GM18508 (cell line): ENCODE data around the gene TSPO.

Experiments
- ATAC-seq: cut with Tn5 transposase; IDR thresholded peaks from one replicate; pipeline ENCODE4 v1.9.1; 2021; ENCODE audit warnings: moderate number of reproducible peaks; ENCODE audit not compliant: insufficient read depth, unreplicated experiment

TSPO gene

GRCh38 chr22:43198126-43198525, 46.8 kb downstream of the TSPO start:
- no peak for ATAC-seq

GRCh38 chr22:43198936-43199335, 47.6 kb downstream of the TSPO start:
- ATAC-seq, result no peak

- no peak for ATAC-seq
Measured at GRCh38 chr22:43199541-43199940, 48.2 kb downstream of the TSPO start.

DNA sequence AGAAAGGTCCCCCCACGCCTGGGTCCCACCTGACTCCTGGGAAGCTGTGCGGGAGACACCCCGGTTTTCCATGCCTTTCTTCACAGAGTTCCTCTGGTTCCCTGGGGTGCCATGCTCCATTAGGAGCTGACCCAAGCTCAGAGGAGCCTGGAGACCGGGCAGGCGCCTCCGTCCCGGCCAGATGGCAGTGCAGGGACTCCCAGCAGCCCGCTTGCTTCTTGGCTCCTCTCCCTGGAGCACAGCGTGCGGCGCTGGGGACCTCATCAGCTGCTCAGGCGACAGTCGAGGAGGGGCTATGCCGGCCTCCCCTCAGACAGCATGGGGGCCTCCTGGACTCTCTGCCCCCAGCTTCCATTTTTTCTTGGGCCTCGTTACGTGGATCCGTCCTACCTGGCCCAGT, 48.7 kb downstream of the TSPO start:
- no peak for ATAC-seq

DNA sequence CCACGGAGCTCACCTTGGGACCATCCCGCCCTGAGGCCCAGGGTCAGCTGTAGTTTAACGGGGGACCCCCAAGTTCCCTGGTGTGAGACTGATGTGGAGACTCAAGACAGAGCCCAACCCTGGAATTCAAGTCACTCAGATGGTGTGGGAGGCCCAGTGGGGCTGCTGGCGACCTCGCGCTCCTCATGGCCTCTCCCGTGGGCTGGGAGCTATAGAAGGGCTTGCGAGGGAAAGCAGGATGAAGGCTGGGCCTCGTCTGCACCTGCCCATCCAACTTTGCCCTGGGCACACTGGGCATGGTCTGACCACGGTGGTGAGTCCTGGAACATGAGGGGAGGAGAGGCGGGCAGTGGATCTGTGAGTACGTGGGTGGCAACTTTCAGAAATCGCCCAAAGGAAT, 49.2 kb downstream of the TSPO start:
- no peak for ATAC-seq

DNA sequence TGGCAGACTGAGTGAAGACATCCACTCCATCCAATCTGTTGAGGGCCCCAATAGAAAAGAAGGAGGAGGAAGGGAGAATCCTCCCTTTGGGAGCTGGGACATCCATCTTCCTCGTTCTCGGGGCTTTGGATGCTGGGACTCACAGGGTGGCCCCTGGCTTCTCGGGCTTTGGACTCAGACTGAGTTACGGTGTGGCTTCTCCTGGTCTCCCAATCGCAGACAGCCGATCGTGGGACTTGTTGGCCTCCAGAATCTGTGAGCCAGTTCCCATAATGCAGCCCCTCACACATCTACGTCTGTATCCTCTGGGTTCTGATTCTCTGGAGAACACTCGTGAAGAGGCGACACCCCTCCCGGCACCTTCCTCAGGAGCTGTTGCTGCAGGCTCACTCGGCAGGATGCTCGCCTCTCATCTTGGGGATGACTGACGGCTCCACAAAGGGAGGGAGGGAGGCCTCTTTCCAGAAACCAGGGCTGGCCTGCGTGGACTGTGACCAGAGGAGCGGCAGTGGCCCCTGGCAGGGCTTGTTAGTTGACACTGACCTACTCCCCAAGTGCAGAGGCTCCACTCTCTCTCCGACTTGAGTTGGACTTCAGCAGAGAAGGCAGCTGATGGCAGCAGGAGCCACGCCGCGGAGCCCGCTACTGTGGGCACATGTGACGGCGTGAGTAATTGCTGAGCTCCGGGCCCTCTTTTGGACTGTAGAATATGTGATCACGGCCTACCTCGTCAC, 50.3 kb downstream of the TSPO start:
- ATAC-seq, result no peak

- ATAC-seq, result no peak
Measured at GRCh38 chr22:43202326-43202725, 51.0 kb downstream of the TSPO start.

GRCh38 chr22:43202756-43203410, 51.5 kb downstream of the TSPO start:
- no peak for ATAC-seq

DNA sequence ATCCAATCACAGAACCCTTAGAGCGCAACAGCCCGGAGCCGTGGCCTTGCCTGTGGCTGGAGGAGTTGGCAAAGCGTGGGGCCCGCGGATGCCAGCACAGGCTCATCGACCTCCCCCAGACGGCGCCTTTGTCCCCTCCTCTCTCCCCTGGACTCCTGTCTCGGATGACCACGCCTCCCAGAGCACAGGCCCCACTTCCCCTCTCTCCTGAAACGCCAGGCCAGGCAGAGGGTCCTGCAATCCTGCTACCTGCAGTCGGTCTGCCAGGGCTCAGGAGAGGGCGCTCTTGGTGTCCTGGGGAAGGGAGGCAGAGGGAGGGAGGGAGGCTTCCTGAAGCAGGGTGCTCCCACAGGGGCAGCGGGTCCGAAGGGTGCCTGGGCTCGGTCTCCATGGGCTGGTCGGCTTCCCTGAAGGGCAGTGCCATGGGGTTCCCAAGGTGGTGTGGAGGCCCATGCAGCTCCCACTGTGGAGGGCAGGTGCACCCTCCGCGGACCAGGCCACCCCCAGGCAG, 52.2 kb downstream of the TSPO start:
- no peak for ATAC-seq

GRCh38 chr22:43205261-43205691, 53.9 kb downstream of the TSPO start:
- no peak for ATAC-seq

DNA sequence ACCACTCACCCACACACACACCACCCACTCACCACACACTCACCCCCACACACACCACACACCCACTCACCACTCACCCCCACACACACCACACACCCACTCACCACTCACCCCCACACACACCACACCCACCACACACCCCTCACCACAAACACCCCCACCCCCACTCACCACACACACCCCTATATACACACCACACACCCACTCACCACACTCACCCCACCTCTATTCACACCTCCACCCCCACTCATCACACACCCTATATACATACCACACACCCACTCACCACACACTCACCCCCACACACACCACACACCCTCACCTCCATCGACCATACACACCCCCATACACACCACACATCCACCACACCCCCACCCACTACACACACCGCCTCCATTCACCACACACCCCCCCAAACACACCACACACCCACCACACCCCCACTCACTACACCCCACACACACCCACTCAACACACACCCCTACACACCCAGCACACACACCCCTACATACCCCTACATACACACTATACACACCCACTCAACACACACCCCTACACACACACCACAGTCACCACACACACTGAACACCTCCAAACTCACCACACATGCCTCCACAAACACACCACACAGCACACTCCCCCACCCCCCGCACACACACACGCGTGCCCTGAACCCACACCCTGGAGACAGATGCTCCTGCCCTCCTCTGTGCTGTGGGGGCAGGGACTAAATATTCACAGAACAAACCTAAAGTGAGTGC, 54.6 kb downstream of the TSPO start:
- ATAC-seq, result no peak

GRCh38 chr22:43206509-43207161, 55.3 kb downstream of the TSPO start:
- no peak for ATAC-seq

GRCh38 chr22:43207386-43207785, 56.0 kb downstream of the TSPO start:
- no peak for ATAC-seq

DNA sequence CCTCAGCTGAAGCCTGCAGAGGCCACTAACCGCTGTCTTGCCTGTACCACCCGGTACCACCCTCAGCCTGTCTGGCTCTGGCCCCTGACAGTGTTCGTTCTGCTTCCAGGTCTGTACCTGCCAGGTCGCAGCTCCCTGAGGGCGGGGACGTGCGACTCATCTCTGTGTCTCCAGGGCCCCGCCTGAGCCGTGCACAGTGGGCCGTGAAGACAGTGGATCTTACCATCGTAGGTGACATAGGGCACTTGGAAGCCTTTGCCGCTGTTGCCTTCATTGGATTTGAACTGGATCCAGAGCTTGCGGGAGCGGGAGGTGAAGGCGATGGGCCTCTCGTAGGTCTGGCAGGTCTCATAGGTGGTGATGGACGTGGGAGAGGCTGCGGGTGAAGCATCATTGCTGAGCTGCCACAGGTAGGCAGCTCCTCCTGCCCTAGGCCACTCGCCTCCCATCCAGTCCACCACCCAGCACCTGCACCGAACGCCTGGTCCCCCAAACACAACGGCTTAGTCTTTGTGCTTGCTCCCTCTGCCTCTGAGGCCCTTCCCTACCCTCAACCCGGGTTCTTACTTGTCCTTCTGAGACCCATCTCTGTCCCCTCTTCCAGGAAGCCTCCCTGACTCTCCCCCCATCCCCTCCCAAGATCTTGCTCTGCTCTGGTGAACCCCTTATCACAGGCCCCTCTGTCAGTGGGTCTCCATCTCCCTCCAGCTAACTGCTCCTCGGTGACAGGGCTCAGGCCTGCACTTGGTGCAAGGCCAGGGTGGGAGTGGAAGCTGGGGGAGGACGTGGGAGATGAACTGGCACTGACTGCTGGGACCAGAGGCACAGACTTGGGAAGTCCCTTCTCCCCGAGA, 56.7 kb downstream of the TSPO start:
- ATAC-seq, result no peak

GRCh38 chr22:43208703-43209522, 57.6 kb downstream of the TSPO start:
- ATAC-seq, result no peak

DNA sequence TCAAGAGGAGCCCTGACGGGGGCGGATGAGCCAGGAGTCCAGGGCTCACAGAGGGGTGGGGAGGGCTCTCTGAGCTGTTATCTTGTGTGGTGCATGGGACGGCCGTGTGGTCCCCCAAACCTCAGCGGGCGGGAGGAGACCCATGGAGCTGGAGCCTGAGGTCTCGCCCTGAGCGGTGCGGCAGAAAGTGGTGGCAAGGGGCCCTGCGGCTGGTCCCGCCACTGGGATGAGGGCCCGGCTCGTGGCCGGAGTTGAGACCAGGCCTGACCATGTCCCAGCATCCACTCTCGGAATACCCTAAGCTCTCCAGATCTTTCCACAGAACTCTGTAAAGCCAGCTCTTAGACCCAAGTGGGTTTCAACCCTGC, 58.1 kb downstream of the TSPO start:
- ATAC-seq, result no peak

GRCh38 chr22:43209971-43210370, 58.6 kb downstream of the TSPO start:
- ATAC-seq, result no peak

- ATAC-seq, result no peak
Measured at GRCh38 chr22:43210631-43211515, 59.5 kb downstream of the TSPO start.
